Smooth muscle cell of the brain vasculature (primary cell): ENCODE data around the gene EPB41L4A.
"Not testable (repeated sequence)": the region's sequence is repeated elsewhere in the genome, so short reads cannot be mapped to it uniquely, and the experiment has no call there.

Source experiments
- DNase-seq: peaks from one replicate; pipeline ENCODE4 v3.0.0-alpha.2; 2012; ENCODE audit warnings: low read depth, low spot score

EPB41L4A gene, protein sequence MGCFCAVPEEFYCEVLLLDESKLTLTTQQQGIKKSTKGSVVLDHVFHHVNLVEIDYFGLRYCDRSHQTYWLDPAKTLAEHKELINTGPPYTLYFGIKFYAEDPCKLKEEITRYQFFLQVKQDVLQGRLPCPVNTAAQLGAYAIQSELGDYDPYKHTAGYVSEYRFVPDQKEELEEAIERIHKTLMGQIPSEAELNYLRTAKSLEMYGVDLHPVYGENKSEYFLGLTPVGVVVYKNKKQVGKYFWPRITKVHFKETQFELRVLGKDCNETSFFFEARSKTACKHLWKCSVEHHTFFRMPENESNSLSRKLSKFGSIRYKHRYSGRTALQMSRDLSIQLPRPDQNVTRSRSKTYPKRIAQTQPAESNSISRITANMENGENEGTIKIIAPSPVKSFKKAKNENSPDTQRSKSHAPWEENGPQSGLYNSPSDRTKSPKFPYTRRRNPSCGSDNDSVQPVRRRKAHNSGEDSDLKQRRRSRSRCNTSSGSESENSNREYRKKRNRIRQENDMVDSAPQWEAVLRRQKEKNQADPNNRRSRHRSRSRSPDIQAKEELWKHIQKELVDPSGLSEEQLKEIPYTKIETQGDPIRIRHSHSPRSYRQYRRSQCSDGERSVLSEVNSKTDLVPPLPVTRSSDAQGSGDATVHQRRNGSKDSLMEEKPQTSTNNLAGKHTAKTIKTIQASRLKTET

DNA sequence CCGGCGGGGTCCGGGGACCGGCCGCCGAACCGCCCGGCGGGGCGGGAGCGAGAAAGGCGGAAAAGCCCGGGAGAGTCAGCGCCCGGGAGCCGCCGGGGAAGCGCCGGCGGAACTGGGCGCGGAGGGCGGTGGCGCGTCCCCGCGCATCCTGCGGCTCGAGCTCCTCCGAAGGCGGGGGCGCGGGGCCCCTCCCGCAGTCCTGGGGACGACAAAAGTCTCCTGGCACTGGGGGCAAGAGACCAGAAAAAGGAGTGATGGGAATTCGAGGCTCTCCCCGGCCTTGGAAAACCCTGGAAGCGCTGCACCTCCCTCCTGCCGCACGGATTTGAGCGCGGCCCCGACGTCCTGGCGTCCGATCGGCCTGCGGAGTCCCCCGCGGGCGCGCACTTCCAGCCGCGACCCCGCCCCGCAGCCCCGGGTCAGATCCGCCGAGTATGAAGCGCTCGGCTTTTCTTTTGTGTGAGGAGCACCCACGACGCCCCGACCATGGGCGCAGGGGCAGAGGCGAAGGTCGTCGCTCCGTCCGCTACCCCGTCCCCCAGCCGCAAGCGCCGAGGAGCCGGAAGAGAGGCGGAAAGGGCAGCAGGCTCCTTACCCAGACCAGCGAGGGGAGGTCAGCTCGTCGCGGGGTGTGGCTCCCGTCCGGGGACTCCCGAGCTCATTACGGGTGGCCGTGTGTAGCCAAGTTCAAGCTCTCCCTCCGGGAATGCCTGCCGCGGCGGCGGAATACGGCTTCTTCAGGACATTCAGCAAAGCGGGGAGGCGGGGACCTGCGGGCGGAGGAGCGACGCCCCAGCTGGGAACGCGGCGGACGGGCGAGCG lies at the start of gene EPB41L4A:
TSS of gene EPB41L4A (minus strand) at position 114 of the 822 bp plus-strand sequence. CDS start 238 bp downstream, outside the sequence.
- no peak for DNase-seq

DNA sequence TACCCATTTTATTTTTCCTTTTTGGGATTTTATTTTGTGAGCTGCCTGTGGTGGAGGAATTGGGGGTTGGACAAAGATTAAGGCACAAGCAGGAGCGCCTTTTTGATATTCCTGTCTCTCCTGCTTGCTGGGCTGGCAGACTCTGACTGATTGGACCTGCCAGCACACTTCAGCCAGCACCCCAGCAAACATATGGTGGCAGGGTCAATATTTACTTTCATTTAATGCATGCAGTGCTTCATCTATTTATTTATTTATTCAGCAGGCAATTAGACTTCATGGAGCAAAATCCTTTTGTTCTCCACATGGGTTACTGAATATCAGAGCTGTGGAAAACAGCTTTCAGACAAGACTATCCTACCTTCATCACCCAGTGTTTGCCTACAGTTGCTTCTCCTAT lies 48.4 kb upstream of the EPB41L4A start:
- no peak for DNase-seq

DNA sequence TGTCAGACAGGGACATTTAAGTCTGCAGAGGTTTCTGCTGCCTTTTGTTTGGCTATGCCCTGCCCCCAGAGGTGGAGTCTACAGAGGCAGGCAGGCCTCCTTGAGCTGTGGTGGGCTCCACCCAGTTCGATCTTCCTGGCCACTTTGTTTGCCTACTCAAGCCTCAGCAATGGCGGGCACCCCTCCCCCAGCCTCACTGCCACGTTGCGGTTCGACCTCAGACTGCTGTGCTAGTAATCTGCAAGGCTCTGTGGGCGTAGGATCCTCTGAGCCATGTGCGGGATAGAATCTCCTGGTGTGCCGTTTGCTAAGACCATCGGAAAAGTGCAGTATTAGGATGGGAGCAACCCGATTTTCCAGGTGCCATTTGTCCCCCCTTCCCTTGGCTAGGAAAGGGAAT lies 47.2 kb upstream of the EPB41L4A start:
- DNase-seq: not testable (repeated sequence)

DNA sequence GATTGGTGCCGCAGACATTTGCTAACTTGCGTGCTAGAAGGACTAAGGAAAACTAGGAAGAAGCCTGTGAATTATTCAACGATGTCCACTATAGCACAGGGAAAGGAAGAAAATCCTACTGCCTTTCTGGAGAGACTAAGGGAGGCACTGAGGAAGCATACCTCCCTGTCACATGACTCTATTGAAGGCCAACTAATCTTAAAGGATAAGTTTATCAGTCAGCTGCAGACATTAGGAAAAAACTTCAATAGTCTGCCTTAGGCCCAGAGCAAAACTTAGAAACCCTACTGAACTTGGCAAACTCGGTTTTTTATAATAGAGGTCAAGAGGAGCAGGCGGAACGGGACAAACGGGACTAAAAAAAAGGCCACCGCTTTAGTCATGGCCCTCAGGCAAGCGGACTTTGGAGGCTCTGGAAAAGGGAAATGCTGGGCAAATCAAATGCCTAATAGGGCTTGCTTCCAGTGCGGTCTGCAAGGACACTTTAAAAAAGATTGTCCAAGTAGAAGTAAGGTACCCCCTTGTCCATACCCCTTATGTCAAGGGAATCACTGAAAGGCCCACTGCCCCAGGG lies 28.2 kb upstream of the EPB41L4A start:
- not testable (repeated sequence) for DNase-seq

DNA sequence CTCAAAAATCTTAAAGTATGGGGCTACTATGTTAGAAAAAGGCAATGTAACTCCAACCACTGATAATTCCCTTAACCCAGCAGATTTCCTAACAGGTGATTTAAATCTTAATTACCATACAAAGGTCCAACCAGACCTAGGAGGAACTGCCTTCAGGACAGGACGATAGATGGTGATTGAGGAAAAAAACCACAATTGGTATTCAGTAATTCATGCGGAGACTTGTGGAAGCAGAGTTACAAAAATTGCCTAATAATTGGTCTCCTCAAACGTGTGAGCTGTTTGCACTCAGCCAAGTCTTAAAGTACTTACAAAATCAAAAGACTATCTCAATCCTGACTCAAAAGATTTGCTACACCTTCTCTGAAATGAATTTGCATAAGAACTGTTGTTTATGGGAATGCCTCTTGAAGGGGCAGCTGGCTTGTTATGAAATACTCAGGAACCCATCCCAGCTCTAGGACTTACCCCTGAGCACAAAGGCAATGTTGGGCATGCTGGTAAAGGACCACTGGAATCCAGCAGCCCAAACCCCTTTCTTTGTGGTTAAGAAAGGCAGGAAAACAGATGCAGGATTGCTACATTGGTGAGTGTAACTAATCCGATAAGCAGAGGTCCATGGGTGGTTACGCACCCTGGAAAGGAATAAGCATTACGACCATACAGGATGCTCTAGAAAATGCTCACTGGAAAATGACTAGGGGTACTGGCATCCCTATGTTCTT lies 26.7 kb upstream of the EPB41L4A start:
- no peak for DNase-seq

DNA sequence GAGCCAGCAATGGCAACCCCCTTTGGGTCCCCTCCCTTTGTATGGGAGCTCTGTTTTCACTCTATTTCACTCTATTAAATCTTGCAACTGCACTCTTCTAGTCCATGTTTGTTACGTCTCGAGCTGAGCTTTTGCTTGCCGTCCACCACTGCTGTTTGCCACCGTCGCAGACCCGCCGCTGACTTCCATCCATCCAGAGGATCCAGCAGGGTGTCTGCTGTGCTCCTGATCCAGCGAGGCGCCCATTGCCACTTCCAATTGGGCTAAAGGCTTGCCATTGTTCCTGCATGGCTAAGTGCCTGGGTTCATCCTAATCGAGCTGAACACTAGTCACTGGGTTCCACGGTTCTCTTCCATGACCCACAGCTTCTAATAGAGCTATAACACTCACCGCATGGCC lies 24.9 kb upstream of the EPB41L4A start:
- not testable (repeated sequence) for DNase-seq

DNA sequence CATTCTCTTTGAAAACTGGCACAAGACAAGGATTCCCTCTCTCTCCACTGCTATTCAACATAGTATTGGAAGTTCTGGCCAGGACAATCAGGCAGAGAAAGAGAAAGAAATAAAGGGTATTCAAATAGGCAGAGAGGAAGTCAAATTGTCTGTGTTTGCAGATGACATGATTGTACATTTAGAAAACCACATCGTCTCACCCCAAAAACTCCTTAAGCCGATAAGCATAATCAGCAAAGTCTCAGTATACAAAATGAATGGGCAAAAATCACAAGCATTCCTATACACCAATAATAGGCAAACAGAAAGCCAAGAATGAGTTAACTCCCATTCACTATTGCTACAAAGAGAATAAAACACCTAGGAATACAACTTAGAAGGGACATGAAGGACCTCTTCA lies 21.0 kb upstream of the EPB41L4A start:
- no peak for DNase-seq

DNA sequence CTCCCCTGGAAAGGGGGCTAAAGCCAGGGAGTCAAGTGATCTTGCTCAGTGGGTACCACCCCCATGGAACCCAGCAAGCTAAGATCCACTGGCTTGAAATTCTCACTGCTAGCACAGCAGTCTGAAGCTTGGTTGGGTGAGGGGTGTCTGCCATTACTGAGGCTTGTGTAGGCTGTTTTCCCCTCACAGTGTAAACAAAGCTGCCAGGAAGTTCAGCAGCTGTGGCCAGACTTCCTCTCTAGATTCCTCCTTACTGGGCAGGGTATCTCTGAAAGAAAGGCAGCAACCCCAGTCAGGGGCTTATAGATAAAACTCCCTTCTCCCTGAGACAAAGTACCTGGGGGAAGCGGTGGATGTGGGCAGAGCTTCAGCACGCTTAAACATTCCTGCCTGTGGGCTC lies 17.1 kb upstream of the EPB41L4A start:
- DNase-seq: no peak

DNA sequence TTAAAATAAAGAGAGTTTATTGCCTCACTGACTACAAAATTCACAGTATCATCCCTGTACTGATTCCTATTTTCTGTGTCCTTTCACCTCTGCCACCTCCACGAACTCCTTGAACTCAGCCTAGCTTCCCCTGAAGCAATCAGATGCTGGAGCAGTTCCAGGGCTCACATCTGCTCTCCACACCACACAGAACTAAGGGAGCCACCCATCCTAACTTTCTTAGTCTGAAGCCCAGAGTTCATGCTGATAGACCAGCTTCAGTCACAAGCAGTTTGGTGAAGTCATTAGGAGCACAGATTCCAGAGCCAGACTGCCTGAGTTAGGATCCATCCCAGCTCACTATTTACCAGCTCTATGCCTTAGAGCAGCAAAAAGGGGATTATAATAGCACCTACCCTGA lies 15.6 kb upstream of the EPB41L4A start:
- DNase-seq: no peak

DNA sequence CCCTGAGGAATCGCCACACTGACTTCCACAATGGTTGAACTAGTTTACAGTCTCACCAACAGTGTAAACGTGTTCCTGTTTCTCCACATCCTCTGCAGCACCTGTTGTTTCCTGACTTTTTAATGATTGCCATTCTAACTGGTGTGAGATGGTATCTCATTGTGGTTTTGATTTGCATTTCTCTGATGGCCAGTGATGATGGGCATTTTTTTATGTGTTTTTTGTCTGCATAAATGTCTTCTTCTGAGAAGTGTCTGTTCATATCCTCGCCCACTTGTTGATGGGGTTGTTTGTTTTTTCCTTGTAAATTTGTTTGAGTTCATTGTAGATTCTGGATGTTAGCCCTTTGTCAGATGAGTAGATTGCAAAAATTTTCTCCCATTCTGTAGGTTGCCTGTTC lies 7.1 kb upstream of the EPB41L4A start:
- DNase-seq: not testable (repeated sequence)

DNA sequence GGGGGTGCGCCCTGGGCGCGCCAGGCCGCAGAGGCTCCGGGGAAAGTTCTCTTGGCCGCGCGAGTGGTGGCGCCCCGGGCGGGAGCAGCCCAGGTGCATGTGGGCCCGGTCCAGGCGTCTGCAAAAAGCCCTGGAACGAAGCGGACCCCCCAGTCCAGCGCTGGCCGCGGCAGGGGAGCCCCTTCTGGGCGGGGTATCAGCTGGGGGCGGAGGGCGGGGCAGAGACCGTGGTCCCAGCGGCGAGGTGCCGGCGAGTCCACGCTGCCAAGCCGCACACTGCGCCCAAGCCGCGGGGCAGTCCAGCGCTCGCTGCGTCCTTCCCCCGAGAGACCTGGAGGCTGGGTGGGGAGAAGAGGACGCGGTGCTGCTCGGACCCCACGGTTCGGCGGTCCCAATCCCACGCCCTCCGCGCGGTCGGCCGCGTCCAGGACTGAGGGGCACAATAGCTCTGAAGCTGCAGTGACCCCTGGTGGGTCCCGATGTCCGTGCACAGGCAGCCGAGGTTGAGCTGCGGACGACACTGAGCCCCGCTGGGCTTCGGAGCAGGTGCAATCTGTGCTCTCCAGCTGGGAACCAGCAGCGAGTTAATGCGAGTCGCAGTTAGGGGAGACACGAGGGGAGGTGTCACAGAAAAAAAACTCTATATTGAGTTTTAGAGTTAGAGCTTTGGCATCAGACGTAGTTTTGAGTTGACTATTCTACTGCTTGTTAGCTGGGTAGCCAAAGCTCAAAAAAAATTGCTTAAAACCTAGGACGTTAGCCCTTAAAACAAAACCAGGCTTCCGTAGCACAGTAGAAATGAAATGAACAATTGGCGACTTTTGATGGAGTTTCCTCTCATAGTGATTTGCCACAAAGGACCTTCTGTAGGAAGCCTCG lies 1.1 kb upstream of the EPB41L4A start:
- DNase-seq: peak; percentile 12

DNA sequence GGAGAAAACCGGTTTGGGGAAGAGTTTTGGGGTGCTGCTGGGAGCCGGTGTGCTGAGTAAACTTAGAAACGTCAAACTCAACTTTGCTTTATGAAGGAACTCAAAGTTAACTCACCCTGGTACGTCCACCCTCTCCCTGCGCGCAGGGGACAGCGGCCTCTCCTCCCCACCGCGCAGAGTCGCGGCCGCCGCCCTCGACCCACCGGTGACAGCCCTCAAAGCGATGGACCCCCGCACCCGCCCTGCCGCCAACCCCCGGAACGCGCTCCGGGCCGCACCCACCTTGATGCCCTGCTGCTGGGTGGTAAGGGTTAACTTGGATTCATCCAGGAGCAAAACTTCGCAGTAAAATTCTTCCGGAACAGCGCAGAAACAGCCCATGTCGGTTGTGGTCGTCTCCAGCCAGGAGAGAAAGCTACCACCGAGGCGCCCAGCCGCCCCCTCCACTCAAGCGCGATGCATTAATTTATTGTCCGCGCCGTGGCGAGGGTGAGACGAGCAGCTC lies 366 bp downstream of the EPB41L4A start:
- DNase-seq: no peak

DNA sequence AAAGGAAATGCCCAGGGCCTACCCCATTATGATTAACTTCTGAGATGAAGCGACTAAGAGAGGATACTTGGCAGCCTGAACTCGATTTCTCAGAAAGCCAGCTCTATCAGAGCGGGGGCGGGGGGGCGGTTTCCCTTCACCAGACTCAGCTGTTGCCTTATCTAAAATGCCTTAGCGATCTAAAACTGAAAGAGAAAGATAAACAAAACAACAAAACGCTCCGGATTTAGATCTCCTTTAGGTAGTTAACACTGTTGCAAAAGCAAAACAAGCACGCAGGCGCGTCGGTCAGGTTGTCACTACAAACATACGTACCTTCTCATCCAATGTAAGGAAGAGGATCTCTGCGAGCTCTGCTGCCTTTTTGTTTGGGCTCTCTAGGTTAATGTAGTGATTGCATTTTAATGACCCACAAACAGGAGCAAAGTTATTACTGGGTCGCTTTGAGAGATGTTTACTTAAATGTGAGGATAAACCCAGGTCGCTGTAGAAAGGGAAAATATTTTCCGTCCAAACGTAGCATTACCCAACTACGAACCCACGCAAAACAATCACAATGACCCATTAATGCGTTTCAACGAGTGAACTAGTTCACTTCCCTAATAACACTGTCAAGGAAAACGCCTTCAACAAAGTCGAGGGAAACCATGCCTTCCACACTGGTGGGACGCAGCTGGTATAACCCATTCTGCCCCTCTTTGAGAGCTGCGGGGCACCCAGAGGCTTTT lies 982 bp downstream of the EPB41L4A start:
- no peak for DNase-seq

DNA sequence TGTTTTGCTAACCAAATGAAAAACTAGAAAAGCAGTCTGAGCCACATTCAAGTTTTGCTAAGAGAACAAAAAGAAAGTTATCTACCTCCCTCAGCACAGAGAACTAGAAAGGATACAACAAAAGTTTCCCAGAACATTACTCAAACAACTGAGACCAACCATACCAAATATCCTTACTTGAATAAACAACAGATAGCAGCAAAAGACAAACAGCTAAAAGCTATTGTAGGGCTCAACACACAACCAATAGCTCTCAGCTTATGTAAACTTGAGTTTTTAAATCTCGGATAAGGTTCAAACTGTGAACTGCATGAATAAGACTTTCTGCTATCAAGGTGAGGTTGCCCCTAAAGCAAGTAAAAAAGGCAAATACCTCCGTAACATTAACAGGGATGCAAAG lies 3.5 kb downstream of the EPB41L4A start:
- DNase-seq: no peak

DNA sequence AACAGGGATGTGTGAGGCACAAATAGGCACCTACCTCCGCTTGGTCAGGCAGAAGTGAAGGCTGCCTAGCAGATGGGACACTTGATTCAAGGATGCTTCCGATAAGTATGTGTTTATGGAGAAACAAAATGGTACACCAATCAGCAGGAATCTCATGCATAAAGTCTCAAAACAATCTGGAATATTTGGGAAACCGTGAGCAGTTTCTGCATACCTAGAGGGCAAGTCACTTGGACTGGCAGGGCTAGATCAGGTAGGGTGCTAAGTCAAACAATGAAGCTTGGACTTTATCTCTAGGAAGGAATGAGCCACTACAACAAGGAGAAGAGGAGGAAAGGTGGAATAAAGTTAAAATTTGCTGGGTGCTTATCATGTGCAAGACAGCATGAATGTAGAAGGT lies 5.5 kb downstream of the EPB41L4A start:
- no peak for DNase-seq

DNA sequence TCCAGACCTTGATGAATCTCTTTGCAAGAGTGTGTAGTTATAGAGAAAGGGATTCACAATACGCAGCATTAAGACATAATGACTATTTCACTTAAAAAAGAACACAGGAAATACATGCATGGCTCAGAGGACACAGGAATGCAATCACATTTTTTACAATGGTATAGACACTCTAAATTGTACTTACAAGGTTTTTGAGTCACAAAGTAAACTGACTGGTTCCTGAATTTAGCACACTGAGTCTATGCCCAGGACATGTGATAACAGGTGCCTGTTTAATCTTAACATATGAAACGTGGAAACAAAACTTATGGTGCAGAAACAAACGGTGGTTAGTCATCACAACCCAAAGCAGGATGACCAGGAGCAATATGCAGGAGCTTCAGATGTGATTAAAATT lies 6.7 kb downstream of the EPB41L4A start:
- DNase-seq: no peak

DNA sequence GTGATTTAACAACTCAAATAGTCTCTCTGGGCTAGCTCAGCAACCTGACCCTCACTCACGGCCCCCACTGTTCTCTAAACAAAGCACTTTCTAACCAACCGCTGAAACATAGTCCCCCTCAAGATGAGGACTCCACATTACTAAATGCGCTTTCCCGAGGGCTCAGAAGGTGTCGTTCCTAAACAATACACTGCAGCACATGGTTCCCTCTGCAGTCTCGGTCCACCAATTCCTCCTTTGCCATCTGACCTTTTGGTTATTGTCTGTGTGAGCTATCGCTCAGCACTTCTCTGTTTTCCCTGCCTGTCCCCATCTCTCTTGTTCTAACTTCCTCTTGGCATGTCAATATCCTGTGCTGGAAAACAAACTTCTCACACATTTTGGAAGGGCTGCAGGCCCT lies 7.2 kb downstream of the EPB41L4A start:
- no peak for DNase-seq

DNA sequence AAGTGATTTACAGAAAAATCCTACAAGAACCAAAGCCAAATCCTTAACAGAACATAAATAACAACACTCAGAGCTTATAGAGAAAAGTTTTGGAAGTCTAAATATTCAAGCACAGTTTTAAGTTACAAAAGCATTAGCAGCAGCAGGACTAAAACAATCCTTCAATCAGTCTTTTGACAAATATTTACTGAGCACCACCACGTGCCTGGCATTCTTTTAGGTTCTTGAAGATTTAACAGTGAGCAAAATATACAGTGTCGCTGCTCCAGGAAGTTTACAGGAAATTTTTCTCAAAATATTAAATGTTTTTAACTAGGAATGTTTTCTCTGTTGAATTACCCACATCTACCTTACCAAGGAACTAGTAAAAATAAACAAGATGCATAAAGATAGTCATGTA lies 11.4 kb downstream of the EPB41L4A start:
- no peak for DNase-seq

DNA sequence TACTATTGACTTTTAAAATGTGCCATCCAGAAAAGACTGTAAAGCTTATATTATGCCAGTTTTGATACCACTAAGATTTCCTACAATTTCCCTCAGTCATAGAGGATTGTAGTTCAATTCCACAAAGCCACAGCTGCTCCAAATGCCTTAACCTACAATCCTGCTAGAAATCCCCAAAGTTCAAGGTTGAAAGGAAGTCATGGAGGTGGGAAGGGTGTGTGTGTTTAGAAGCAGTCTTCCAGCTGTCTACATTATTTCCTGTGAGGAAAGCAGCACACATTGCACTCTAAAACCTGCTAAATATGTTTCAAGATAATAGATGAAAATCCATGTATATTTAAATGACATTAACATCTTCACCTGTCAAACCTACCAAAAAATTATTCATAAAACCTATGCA lies 11.8 kb downstream of the EPB41L4A start:
- DNase-seq: no peak
